NCI-H2081 treated with DMSO at 0.1 percent for 48 hours (cell line): Measurements from ENCODE around the gene MASP1.

Experiments
- DNase-seq: peaks from one replicate; lab custom pipeline; 2025; lab: John Stamatoyannopoulos, UW

MASP1 gene

GRCh38 chr3:187291512-187292132 lies at the start of gene MASP1:
TSS of gene MASP1 (minus strand) at chr3:187291737. CDS start at chr3:187291632, 105 bp downstream.
- no peak for DNase-seq

- no peak for DNase-seq
These were observed 49.0 kb upstream of the MASP1 start for GRCh38 chr3:187340578-187340977.

GRCh38 chr3:187336322-187336721 lies 44.8 kb upstream of the MASP1 start:
- DNase-seq = no peak

- DNase-seq = no peak
These were observed 43.4 kb upstream of the MASP1 start for GRCh38 chr3:187334904-187335303.

GRCh38 chr3:187328691-187329090 lies 37.2 kb upstream of the MASP1 start:
- no peak for DNase-seq

GRCh38 chr3:187327845-187328244 lies 36.3 kb upstream of the MASP1 start:
- no peak for DNase-seq

GRCh38 chr3:187325632-187326031 lies 34.1 kb upstream of the MASP1 start:
- no peak for DNase-seq

GRCh38 chr3:187323091-187323490 lies 31.6 kb upstream of the MASP1 start:
- DNase-seq = no peak

GRCh38 chr3:187322291-187322690 lies 30.8 kb upstream of the MASP1 start:
- no peak for DNase-seq

- DNase-seq = no peak
These were observed 30.2 kb upstream of the MASP1 start for GRCh38 chr3:187321766-187322165.

- no peak for DNase-seq
These were observed 28.3 kb upstream of the MASP1 start for GRCh38 chr3:187319699-187320302.

- DNase-seq = no peak
These were observed 27.5 kb upstream of the MASP1 start for GRCh38 chr3:187318819-187319616.

GRCh38 chr3:187315872-187316271 lies 24.3 kb upstream of the MASP1 start:
- DNase-seq = no peak

GRCh38 chr3:187314176-187314575 lies 22.6 kb upstream of the MASP1 start:
- DNase-seq = no peak

- no peak for DNase-seq
These were observed 19.5 kb upstream of the MASP1 start for GRCh38 chr3:187310954-187311470.

GRCh38 chr3:187310226-187310625 lies 18.7 kb upstream of the MASP1 start:
- no peak for DNase-seq

- no peak for DNase-seq
These were observed 14.3 kb upstream of the MASP1 start for GRCh38 chr3:187305881-187306280.

GRCh38 chr3:187299611-187300010 lies 8.1 kb upstream of the MASP1 start:
- no peak for DNase-seq

- no peak for DNase-seq
These were observed 5.4 kb upstream of the MASP1 start for GRCh38 chr3:187296911-187297310.

GRCh38 chr3:187296058-187296457 lies 4.5 kb upstream of the MASP1 start:
- DNase-seq = no peak

GRCh38 chr3:187295316-187296034 lies 3.9 kb upstream of the MASP1 start:
- DNase-seq = no peak
